ENCODE measurements around the gene MRPS18A. TPM values are rescaled to one million over a fixed set of nuclear protein-coding genes. Genes with fewer than 3 reads are reported as not detected.

MRPS18A gene
- total and polyA plus RNA-seq, 9 of the 15 experiments (the other 6 are each of a cell fraction or from before 2014, with no cell fraction given) = 87.5 to 243 (median 125) TPM

DNA sequence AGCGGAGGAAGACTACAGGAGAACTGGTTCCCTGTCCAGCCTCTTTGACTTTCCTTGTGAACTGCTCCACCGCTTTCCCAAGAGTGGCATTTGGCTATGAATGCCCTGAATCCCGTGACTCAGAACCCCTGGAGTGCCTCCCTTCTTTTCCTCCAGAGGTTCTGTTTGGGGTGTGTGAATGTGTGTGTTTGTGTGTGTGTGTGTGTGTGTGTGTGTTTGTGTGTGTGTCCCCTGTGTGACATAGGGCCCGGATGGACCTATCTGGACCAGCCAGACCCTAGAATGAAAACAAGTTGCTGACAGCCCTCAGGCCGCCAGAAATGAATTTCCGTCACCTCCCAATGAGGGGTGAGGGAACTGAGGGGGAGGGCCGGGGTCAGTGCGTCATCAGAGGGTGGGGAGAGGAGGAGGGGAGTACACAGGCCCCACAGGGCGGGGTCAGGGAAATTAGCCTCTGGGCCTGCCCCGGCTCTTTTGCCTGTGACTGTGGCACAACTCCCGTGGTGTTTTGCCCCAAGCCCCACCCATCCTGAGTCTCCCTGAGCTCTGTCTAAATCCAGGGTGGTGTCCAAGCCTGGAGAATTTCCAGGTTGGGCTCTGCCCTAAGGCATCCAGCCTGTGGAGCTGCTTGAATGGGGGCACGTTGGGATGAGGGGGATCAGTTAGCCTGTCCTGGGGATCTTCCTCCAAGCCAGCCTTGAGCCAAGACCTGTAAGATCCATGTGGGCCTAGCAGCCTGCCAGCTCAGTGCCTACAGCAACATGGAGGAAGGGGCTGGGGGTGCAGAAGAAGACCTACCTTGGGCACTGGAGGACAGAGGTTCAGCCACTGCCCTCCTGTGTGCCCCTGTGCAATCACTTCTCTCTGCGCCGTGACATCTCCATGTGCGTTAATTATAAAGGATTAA, 15.2 kb upstream of the MRPS18A start (continued):
- TF ChIP-seq KAT7 (CRISPR knock-in tag; IDR thresholded peaks at IDR 0.05; ENCODE audit: borderline replicate concordance) = no peak
- peak; percentile 46 for TF ChIP-seq POLR2G (IDR thresholded peaks at IDR 0.05; ENCODE audit: low read depth, low read length)
- no peak for TF ChIP-seq IFI16 (CRISPR knock-in tag; IDR thresholded peaks at IDR 0.05)
- no peak for TF ChIP-seq ZNF668 (CRISPR knock-in tag; IDR thresholded peaks at IDR 0.05)
- TF ChIP-seq BHLHE40 (IDR thresholded peaks at IDR 0.05; ENCODE audit: low read length) = peak; percentile 65
- TF ChIP-seq, protein P1, sequence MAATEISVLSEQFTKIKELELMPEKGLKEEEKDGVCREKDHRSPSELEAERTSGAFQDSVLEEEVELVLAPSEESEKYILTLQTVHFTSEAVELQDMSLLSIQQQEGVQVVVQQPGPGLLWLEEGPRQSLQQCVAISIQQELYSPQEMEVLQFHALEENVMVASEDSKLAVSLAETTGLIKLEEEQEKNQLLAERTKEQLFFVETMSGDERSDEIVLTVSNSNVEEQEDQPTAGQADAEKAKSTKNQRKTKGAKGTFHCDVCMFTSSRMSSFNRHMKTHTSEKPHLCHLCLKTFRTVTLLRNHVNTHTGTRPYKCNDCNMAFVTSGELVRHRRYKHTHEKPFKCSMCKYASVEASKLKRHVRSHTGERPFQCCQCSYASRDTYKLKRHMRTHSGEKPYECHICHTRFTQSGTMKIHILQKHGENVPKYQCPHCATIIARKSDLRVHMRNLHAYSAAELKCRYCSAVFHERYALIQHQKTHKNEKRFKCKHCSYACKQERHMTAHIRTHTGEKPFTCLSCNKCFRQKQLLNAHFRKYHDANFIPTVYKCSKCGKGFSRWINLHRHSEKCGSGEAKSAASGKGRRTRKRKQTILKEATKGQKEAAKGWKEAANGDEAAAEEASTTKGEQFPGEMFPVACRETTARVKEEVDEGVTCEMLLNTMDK (IDR thresholded peaks at IDR 0.05; ENCODE audit: borderline replicate concordance, insufficient read depth, low read depth, low read length, poor library complexity, severe bottlenecking) = no peak
- TF ChIP-seq ZFP36 (IDR thresholded peaks at IDR 0.05; ENCODE audit: low read depth, low read length, partially characterized antibody) = peak; percentile 66
- TF ChIP-seq TFAM (CRISPR knock-in tag; conservative IDR thresholded peaks at IDR 0.05) = no peak
- TF ChIP-seq, protein P2, sequence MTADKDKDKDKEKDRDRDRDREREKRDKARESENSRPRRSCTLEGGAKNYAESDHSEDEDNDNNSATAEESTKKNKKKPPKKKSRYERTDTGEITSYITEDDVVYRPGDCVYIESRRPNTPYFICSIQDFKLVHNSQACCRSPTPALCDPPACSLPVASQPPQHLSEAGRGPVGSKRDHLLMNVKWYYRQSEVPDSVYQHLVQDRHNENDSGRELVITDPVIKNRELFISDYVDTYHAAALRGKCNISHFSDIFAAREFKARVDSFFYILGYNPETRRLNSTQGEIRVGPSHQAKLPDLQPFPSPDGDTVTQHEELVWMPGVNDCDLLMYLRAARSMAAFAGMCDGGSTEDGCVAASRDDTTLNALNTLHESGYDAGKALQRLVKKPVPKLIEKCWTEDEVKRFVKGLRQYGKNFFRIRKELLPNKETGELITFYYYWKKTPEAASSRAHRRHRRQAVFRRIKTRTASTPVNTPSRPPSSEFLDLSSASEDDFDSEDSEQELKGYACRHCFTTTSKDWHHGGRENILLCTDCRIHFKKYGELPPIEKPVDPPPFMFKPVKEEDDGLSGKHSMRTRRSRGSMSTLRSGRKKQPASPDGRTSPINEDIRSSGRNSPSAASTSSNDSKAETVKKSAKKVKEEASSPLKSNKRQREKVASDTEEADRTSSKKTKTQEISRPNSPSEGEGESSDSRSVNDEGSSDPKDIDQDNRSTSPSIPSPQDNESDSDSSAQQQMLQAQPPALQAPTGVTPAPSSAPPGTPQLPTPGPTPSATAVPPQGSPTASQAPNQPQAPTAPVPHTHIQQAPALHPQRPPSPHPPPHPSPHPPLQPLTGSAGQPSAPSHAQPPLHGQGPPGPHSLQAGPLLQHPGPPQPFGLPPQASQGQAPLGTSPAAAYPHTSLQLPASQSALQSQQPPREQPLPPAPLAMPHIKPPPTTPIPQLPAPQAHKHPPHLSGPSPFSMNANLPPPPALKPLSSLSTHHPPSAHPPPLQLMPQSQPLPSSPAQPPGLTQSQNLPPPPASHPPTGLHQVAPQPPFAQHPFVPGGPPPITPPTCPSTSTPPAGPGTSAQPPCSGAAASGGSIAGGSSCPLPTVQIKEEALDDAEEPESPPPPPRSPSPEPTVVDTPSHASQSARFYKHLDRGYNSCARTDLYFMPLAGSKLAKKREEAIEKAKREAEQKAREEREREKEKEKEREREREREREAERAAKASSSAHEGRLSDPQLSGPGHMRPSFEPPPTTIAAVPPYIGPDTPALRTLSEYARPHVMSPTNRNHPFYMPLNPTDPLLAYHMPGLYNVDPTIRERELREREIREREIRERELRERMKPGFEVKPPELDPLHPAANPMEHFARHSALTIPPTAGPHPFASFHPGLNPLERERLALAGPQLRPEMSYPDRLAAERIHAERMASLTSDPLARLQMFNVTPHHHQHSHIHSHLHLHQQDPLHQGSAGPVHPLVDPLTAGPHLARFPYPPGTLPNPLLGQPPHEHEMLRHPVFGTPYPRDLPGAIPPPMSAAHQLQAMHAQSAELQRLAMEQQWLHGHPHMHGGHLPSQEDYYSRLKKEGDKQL (CRISPR knock-in tag; IDR thresholded peaks at IDR 0.05; ENCODE audit: borderline replicate concordance) = no peak
- TF ChIP-seq NR2C1 (IDR thresholded peaks at IDR 0.05) = peak; percentile 80
- TF ChIP-seq NR2C1 (tag; IDR thresholded peaks at IDR 0.05) = peak; percentile 50
- TF ChIP-seq GABPB2 (CRISPR knock-in tag; conservative IDR thresholded peaks at IDR 0.05) = no peak; the same call in 1 of the 2 replicates
- TF ChIP-seq CCAR2 (IDR thresholded peaks at IDR 0.05; ENCODE audit: low read depth, low read length) = no peak
- TF ChIP-seq RAD51 (IDR thresholded peaks at IDR 0.05; ENCODE audit: borderline replicate concordance, low read depth) = peak; percentile 46
- no peak for TF ChIP-seq CEBPG (CRISPR knock-in tag; IDR thresholded peaks at IDR 0.05)
- TF ChIP-seq CEBPG (tag; conservative IDR thresholded peaks at IDR 0.05 in 1 of 2, IDR thresholded peaks at IDR 0.05 in 1 of 2) = no peak
- TF ChIP-seq, protein P3, sequence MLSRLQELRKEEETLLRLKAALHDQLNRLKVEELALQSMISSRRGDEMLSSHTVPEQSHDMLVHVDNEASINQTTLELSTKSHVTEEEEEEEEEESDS (CRISPR knock-in tag; IDR thresholded peaks at IDR 0.05) = no peak
- TF ChIP-seq NCOA2 (IDR thresholded peaks at IDR 0.05; ENCODE audit: partially characterized antibody in 2 of 2) = no peak
- no peak for TF ChIP-seq ZBTB17 (CRISPR knock-in tag; IDR thresholded peaks at IDR 0.05)
- no peak for TF ChIP-seq EZH2 (IDR thresholded peaks at IDR 0.05; ENCODE audit: borderline replicate concordance, low read depth, low read length)
- TF ChIP-seq MBD2 (IDR thresholded peaks at IDR 0.05; ENCODE audit: borderline replicate concordance, low read depth) = 0 out of 2 replicates have a peak, but pooled peaks have one; percentile 16
